AG10803 (cell line): ENCODE data around the gene PDCD4.
"Not testable (repeated sequence)": the region's sequence is repeated elsewhere in the genome, so short reads cannot be mapped to it uniquely, and the experiment has no call there.

Source experiments
- DNase-seq: peaks from one replicate; pipeline ENCODE4 v3.0.0; 2010; ENCODE audit warnings: low read depth
- H3K4me3 ChIP-seq: 2 replicates; pipeline ENCODE4 v1.5.1; 2011; ENCODE audit warnings: mild to moderate bottlenecking, low read length, control low read depth
- TF ChIP-seq, protein P1 (sequence below): conservative IDR thresholded peaks from 2 replicates; pipeline ENCODE4 v1.5.1; 2011; ENCODE audit warnings: mild to moderate bottlenecking, low read length, control low read depth, inconsistent platforms

Gene PDCD4

DNA sequence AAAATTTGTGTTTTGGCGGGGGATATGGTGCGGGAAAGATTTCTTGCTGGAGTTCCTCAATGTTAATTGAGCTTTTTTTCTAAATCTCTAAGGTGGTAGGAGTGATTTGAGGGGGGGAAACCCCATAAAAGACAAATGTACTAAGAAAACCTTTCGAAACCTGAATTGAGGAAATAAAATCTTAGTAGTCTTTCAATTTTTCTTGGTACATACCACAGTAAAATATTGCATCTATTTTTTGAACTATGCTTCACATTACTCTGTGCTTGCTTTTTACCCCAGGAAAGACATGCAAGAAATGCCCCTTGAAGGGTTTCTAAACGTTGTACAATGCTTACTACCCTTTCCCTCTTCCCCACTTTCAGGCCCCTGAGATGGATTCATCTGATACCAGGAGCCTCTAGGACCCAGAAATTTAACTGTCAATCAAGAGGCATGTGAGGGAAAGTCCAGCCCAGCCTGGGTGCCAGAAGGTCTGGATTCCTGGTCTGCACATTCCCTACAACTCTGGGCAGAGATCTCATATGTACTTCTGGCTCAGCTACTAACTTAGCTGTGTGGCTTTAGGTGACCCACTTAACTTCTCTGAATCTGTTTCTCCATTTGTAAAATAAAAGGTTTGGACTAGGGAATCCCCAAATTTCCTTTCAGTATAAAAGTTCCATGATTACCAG lies 5.8 kb upstream of the PDCD4 start:
- TF ChIP-seq, protein P1, sequence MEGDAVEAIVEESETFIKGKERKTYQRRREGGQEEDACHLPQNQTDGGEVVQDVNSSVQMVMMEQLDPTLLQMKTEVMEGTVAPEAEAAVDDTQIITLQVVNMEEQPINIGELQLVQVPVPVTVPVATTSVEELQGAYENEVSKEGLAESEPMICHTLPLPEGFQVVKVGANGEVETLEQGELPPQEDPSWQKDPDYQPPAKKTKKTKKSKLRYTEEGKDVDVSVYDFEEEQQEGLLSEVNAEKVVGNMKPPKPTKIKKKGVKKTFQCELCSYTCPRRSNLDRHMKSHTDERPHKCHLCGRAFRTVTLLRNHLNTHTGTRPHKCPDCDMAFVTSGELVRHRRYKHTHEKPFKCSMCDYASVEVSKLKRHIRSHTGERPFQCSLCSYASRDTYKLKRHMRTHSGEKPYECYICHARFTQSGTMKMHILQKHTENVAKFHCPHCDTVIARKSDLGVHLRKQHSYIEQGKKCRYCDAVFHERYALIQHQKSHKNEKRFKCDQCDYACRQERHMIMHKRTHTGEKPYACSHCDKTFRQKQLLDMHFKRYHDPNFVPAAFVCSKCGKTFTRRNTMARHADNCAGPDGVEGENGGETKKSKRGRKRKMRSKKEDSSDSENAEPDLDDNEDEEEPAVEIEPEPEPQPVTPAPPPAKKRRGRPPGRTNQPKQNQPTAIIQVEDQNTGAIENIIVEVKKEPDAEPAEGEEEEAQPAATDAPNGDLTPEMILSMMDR: no peak
- H3K4me3 ChIP-seq: no peak overlapping the region
- DNase-seq: no peak

DNA sequence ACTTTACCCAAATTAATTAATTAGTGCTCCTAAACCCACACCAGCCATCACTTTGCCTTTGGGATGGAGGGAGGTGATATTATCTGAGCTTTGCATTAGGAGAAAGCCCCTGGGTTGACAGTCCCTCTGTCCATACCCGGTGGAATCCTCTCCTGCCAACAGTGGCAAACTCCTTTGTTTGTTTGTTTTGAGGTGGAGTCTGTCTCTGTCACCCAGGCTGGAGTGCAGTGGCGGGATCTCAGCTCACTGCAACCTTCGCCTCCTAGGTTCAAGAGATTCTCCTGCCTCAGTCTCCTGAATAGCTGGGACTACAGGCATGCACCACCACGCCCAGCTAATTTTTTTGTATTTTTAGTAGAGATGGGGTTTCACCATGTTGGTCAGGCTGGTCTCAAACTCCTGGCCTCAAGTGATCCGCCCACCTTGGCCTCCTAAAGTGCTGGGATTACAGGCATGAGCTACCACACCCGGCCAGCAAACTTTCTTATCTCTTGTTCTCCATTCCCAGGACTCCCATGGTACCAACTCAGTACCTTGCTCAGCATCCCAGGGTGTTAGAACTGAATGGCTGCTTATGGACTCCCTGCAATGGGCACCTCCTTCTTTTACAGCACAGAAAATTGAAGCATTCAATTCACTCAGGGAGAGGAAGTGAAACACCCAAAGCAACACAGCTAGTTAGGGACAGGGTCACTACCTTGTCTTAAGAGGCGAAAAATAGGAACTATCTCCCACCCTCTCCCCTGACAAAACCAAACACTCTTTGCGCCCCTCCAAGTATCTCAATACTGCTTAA lies 4.5 kb upstream of the PDCD4 start:
- not testable (repeated sequence) for DNase-seq, H3K4me3 ChIP-seq

DNA sequence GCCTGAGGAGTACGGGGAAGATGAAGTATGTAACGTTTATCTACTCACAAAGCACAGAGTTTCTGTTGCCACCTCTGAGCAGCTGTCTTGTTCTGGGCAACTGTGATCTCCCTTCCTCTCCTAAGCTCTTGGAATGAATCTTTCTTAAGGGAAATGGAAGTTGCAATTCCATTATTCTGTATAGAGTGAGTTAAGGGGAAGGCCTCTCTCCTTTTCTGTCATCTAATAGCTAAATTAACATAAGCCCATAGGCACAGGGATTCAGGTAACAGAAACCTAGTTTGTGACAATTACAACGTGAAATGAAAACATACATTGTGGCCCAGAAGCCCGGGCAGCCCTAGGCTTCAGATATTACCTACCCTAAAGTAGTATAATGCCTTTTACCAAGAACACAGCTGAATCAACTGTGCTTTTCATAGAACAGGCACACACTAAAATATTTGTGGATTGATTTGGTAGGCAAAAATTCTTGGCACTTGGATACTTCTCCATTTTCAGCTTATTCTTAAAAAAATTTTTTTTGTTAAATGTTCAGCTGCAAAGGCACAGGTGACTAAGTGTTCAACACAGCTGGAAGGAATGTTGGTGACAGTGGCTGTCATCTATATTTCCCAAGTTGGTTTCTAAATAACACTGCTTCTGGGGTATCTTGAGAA lies 3.8 kb upstream of the PDCD4 start:
- H3K4me3 ChIP-seq: no peak overlapping the region
- DNase-seq: peak; percentile 25
- TF ChIP-seq, protein P1: no peak

DNA sequence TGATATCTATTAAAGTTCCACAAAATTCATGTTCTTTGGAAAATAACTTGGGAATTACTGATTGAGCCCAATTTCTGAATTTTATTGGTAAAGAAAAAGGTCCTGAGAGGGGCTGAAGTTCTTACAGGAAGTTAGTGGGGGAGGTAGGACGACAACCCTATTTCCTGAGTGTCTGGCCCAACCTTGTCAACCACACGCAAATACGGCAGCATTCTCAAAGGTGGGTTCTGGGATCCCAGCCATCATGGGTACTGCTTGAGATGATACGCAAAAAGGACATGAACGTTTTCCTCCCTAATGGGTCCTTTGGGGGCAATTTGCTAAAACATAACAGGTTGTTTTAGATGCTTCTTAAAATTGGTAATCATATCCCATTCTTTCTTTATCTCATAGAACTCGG lies 2.7 kb upstream of the PDCD4 start:
- no peak for DNase-seq
- no peak overlapping the region for H3K4me3 ChIP-seq
- TF ChIP-seq, protein P1: no peak

DNA sequence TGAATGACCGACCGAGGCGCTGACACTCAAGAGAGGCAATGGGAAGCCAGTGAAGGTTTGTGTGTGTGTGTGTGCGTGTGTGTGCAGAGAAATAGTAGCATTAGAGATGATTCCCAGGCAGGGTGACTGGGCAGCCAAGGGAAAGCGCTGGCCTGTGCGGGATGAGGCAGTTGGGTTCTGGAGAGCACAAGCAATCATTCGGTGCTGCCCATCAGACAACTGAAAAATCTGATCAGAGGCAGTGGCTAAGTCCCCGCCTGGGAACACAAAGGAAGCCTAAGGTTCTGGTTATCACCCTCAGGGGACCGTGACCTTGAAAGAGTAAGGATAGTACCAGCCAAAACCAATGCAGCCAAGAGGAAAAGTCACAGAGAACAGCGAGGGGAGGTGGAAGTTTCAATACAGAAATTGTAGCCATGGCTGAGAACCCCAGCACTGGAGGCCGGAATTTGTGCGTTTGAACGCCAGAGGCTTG lies 868 bp upstream of the PDCD4 start:
- H3K4me3 ChIP-seq: peak overlapping the region; percentile 60
- DNase-seq: peak; percentile 53

DNA sequence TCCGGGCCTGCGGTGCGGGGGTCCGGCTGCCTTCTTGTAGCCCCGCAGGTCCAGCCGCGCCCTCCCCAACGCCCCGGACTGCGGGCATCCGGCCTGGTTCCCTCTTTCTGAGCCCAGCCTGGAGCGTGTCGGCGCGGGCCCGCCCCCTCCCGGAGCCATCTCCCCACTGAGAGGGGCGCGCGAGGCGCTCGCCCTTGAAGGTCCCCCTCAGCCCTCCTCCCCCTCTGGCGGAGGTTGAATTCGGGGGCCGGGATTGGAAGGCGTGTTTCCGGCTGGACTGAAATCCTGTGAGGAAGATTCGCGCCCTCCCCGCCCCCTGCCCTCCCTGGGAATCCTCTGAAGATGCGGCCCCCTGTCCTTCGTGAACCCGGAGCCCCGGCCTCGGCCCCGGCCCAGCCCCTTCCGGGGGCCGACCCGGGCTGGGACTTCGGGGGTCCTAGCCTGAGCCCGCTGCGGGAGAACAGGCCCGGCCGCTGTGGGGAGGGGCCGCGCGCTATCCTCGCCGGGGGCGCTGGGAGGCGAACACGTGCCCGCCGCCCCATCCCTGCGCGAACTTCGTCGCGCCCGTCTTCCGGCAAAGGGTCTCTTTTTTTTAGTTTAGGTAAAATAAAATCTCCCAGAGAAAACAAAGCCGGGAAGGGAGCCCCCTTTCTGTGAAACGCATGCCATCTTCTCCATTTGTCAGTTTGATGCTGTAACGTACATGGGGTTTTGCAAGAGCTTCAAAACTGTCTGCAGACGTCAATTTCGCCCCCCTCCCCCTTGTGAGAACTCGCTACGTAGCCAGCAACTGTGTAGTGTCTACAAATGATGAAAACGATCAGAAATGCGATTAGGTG lies 636 bp downstream of the PDCD4 start:
- peak; percentile 82 for DNase-seq
- H3K4me3 ChIP-seq: peak overlapping the region; percentile 81
- TF ChIP-seq, protein P1: peak; percentile 35

More for the DNA sequence above, 868 bp upstream of the PDCD4 start:
- TF ChIP-seq, protein P1: no peak
